Smooth muscle cell (in vitro differentiated cells): ENCODE data around the gene ZC3H13. TPM values are rescaled to one million over a fixed set of nuclear protein-coding genes. Genes with fewer than 3 reads are reported as not detected.

Experiments used
- DNase-seq: peaks from one replicate; lab custom pipeline; 2025; ENCODE audit not compliant: unreplicated experiment; lab: John Stamatoyannopoulos, UW
- H2AFZ ChIP-seq: fragments of 200-600 bp; sonication (generic); 2 replicates; pipeline ENCODE4 v1.6.0; 2016; ENCODE audit warnings: antibody characterized with exemption, low read depth, mild to moderate bottlenecking
- H3F3A ChIP-seq: fragments of 200-600 bp; sonication (generic); 2 replicates; pipeline ENCODE4 v1.6.0; 2017; ENCODE audit warnings: antibody characterized with exemption, low read depth
- H3K27ac ChIP-seq: fragments of 200-600 bp; sonication (generic); 2 replicates; pipeline ENCODE4 v1.5.1; 2016; ENCODE audit warnings: low read depth, mild to moderate bottlenecking
- H3K27me3 ChIP-seq: fragments of 200-600 bp; sonication (generic); 2 replicates; pipeline ENCODE4 v1.6.1; 2016; ENCODE audit warnings: low read depth, mild to moderate bottlenecking
- H3K36me3 ChIP-seq: fragments of 200-600 bp; sonication (generic); 2 replicates; pipeline ENCODE4 v1.5.1; 2016; ENCODE audit warnings: low read depth
- H3K4me1 ChIP-seq: fragments of 200-600 bp; sonication (generic); 2 replicates; pipeline ENCODE4 v1.5.1; 2016; ENCODE audit warnings: low read depth
- H3K4me2 ChIP-seq: fragments of 200-600 bp; sonication (generic); 2 replicates; pipeline ENCODE4 v1.6.0; 2016; ENCODE audit warnings: mild to moderate bottlenecking
- H3K4me3 ChIP-seq: fragments of 200-600 bp; sonication (generic); 2 replicates; pipeline ENCODE4 v1.5.1; 2016; ENCODE audit warnings: mild to moderate bottlenecking
- H3K79me2 ChIP-seq: fragments of 200-600 bp; sonication (generic); 2 replicates; pipeline ENCODE4 v1.6.0; 2016; ENCODE audit warnings: low read depth, mild to moderate bottlenecking
- H3K9ac ChIP-seq: fragments of 200-600 bp; sonication (generic); 2 replicates; pipeline ENCODE4 v1.6.0; 2016; ENCODE audit warnings: low read depth
- H3K9me3 ChIP-seq: fragments of 200-600 bp; sonication (generic); replicated peaks from 2 replicates; pipeline ENCODE4 v1.5.1; 2016; ENCODE audit warnings: low read depth
- H4K20me1 ChIP-seq: fragments of 200-600 bp; sonication (generic); 2 replicates; pipeline ENCODE4 v1.6.0; 2016; ENCODE audit warnings: low read depth
- CTCF ChIP-seq: fragments of 200-600 bp; sonication (generic); IDR thresholded peaks from 2 replicates; pipeline ENCODE4 v1.5.1; 2017; ENCODE audit warnings: borderline replicate concordance, mild to moderate bottlenecking, antibody characterized with exemption; ENCODE audit not compliant: insufficient read depth, poor library complexity, severe bottlenecking
- WGBS: methylation state at CpG from one replicate; pipeline ENCODE4 v1.1.7; 2016; ENCODE audit warnings: low lambda C conversion rate; 5-methylcytosine and 5-hydroxymethylcytosine counted together
- polyA plus RNA-seq: library from polyadenylated mRNA; unstranded; fragments of >200 nt; fragmentation: Nextera tagmentation; extraction: Ambion mirVana; gene quantifications from 2 replicates; pipeline ENCODE4 v1.2.1, GENCODE V29; 2016
- total RNA-seq: library from RNA; depleted of rRNA; stranded (reverse); fragments of >200 nt; gene quantifications from 2 replicates; pipeline ENCODE4 v1.2.3, GENCODE V29; 2014

Gene ZC3H13
- total and polyA plus RNA-seq, 2 experiments from 2014 or later: 20.4 to 37.7 TPM

DNA sequence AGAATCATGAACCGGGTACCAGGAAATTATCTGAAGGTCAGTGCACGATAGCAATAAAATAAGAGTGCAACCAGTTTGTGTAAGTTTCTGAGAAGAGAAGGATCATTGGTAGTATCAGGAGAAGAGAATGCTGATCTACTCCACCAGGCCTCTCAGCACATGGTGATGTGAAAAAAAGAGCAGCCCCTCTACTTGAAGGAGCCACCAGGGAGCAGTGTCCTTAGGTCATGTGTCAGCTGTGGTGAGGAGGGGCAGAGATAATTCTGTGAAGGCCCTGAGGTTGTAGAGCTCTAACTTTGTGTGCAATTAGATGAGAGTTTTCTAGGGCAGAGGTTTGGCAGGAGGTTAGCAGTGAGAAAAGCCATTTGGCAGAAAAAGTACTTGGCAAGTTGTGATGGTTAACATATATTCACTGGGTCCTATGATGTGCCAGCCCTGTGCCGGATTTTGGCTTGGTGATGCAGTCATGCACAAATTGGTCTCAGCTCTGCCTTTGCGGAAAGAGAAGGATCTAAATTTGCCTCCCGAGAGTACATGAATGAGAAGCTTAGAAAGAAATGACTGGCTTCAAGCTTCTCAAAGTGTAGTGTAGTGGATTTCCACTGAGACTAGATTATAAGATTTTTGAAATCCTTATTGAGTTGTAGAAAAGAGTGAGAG is 19.2 kb upstream of the ZC3H13 start:
- H3K27ac ChIP-seq: no peak overlapping the region
- TF ChIP-seq CTCF: no peak
- H3K4me2 ChIP-seq: no peak overlapping the region
- no peaks in the 10 kb centered on the region for H3K36me3 ChIP-seq
- H3K9me3 ChIP-seq: no peaks in the 10 kb centered on the region
- no peak for DNase-seq
- no peaks in the 10 kb centered on the region for H3K4me1 ChIP-seq
- H3K9ac ChIP-seq: no peak overlapping the region
- H4K20me1 ChIP-seq: no peaks in the 10 kb centered on the region
- H3K79me2 ChIP-seq: no peaks in the 10 kb centered on the region
- H3F3A ChIP-seq: no peaks in the 10 kb centered on the region
- no peak overlapping the region for H3K4me3 ChIP-seq
- 92% methylated on average over 5 of the region's 5 CpGs for WGBS
- no peaks in the 10 kb centered on the region for H3K27me3 ChIP-seq
- no peak overlapping the region for H2AFZ ChIP-seq

GRCh38 chr13:46063292-46063691 is 10.7 kb upstream of the ZC3H13 start:
- Histone ChIP-seq H3K27me3 (no peaks in the 10 kb centered on the region), H3K27ac (no peak overlapping the region), H3K4me1 (no peaks in the 10 kb centered on the region), H3K4me3 (no peak overlapping the region), H3K9ac (no peak overlapping the region), H4K20me1 (no peaks in the 10 kb centered on the region), H3K79me2 (no peaks in the 10 kb centered on the region), H2AFZ (no peak overlapping the region), H3F3A (no peaks in the 10 kb centered on the region), H3K9me3 (no peaks in the 10 kb centered on the region), H3K36me3 (no peaks in the 10 kb centered on the region), H3K4me2 (no peak overlapping the region)
- TF ChIP-seq CTCF: no peak
- no peak for DNase-seq
- WGBS: 97% methylated on average over 2 of the region's 2 CpGs

DNA sequence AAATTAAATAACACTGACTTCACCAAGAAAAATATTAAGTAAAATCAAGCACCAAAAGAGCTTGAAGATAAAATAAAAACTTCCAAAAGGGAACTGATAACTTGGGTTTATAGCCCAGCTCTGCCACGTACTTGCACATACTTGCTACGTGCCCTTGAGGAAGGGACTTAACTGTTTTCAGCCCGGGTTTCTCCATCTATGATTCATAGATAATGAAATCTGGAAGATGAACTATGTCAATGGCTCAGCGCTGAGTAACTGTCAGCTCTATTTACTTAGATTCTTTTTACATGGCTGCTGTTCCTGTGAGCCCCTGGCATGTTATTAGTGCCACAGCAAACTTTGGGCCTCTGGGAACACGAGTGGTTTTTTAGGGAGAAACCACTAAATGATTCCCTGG is 9.6 kb upstream of the ZC3H13 start:
- Histone ChIP-seq H3K27me3 (no peaks in the 10 kb centered on the region), H3K36me3 (no peaks in the 10 kb centered on the region), H3K4me1 (peaks cover 6% of the 10 kb centered on the region), H3K9ac (no peak overlapping the region), H3K27ac (peak overlapping the region; percentile 50), H3K4me3 (no peak overlapping the region), H3K79me2 (no peaks in the 10 kb centered on the region), H2AFZ (peak overlapping the region; percentile 50), H4K20me1 (no peaks in the 10 kb centered on the region), H3K4me2 (peak overlapping the region; percentile 56), H3K9me3 (no peaks in the 10 kb centered on the region), H3F3A (no peaks in the 10 kb centered on the region)
- no peak for DNase-seq
- 32% methylated on average over 5 of the region's 5 CpGs for WGBS
- TF ChIP-seq CTCF: no peak

DNA sequence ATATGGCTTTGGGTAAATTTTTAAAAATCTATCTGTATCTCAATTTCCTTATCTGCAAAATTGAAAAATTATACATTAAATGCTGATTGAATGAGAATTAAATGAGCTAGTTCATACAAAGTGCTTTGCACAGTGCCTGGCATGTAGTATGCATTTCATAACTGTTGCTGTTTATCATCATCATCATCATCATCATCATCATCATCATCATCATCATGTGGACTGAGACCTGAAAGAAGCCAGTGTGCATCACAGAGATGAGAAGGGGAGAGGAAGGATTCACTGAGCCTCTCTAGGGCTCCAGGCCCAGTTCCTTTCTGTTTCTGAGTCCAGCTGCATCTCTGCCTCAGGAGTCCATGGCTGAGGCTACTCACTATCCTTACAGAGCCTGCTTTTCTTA is 6.9 kb upstream of the ZC3H13 start:
- Histone ChIP-seq H3K27ac (no peak overlapping the region), H3K9ac (no peak overlapping the region), H3K9me3 (no peaks in the 10 kb centered on the region)

More for the DNA sequence above, 6.9 kb upstream of the ZC3H13 start:
- Histone ChIP-seq H4K20me1 (no peaks in the 10 kb centered on the region), H3F3A (no peaks in the 10 kb centered on the region), H3K4me2 (no peak overlapping the region), H3K27me3 (no peaks in the 10 kb centered on the region), H3K4me1 (peaks cover 7% of the 10 kb centered on the region), H3K4me3 (no peak overlapping the region), H3K79me2 (no peaks in the 10 kb centered on the region), H3K36me3 (no peaks in the 10 kb centered on the region), H2AFZ (no peak overlapping the region)
- no peak for TF ChIP-seq CTCF
- DNase-seq: no peak
